Measurements from ENCODE around the gene ANKIB1. TPM values are rescaled to one million over a fixed set of nuclear protein-coding genes. Genes with fewer than 3 reads are reported as not detected.
"Not testable (repeated sequence)": the region's sequence is repeated elsewhere in the genome, so short reads cannot be mapped to it uniquely, and the experiment has no call there.

Gene ANKIB1
- total RNA-seq, 2 experiments from 2014 or later, result 25.3 to 42.3 TPM

- DNase-seq (ENCODE audit: low spot score), result no peak
- no TSS peak for BruUV-seq (replicated peaks)
- Histone ChIP-seq H3K9me2 (ENCODE audit: insufficient read depth, low read length) (no peaks in the 10 kb centered on the region), H2AFZ (ENCODE audit: low read length) (no peak overlapping the region), H3K4me2 (ENCODE audit: low read length) (no peak overlapping the region), H3K27ac (ENCODE audit: low read depth, low read length, poor library complexity, severe bottlenecking) (no peak overlapping the region), H3K36me3 (ENCODE audit: insufficient read depth, low read length) (peaks cover 55% of the 10 kb centered on the region), H4K20me1 (ENCODE audit: insufficient read depth, low read length) (peaks cover 15% of the 10 kb centered on the region; the same call in 1 of the 2 replicates), H3K4me3 (ENCODE audit: low read depth, low read length, poor library complexity, severe bottlenecking) (no peak overlapping the region), H3K79me2 (ENCODE audit: insufficient read depth, low read depth, low read length) (peaks cover 96% of the 10 kb centered on the region), H3K4me1 (ENCODE audit: insufficient read depth, low read length, poor library complexity, severe bottlenecking) (peaks cover 14% of the 10 kb centered on the region), H3K9me3 (ENCODE audit: low read length) (peaks cover 26% of the 10 kb centered on the region; the same call in 1 of the 2 replicates)
- CTCF ChIA-PET (ENCODE audit: unreplicated experiment), result no interaction called here
- POLR2A ChIA-PET, result interaction anchor here (1.5 kb wide), 1 partner anchor 8 kb away, joined by 3 read pairs; no protein-coding TSS in a partner anchor
- TF ChIP-seq CTCF (conservative IDR thresholded peaks at IDR 0.05; ENCODE audit: low read length), result no peak
- intact Hi-C loops (cut with micrococcal nuclease; ENCODE audit: unreplicated experiment), result no loop called here
These were observed 5.4 kb downstream of the ANKIB1 start for GRCh38 chr7:92251181-92251580.

DNA sequence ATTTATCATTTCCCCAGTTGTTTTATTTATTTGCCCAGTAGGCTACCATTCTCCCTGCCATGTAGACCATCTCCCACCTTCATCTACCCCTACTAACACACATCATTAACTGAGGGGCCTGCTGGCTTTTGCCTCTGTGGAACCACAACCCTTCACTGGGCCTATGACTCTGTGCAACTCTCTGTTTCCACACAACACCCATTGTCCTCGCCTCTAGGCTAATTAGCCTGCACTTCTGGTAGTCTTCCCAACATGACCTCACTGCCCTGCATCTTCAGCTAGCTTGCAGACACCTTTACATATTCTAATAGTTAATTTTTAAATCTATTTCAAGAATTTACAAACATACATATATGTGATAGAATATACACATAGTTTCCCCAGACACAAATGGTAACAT lies 7.5 kb downstream of the ANKIB1 start:
- Histone ChIP-seq H3K79me2 (ENCODE audit: insufficient read depth, low read depth, low read length) (peaks cover 96% of the 10 kb centered on the region), H3K36me3 (ENCODE audit: insufficient read depth, low read length) (peaks cover 55% of the 10 kb centered on the region), H3K4me1 (ENCODE audit: insufficient read depth, low read length, poor library complexity, severe bottlenecking) (peaks cover 4% of the 10 kb centered on the region), H3K4me2 (ENCODE audit: low read length) (no peak overlapping the region), H3K4me3 (ENCODE audit: low read depth, low read length, poor library complexity, severe bottlenecking) (no peak overlapping the region), H2AFZ (ENCODE audit: low read length) (no peak overlapping the region), H3K27ac (ENCODE audit: low read depth, low read length, poor library complexity, severe bottlenecking) (no peak overlapping the region), H4K20me1 (ENCODE audit: insufficient read depth, low read length) (peaks cover 3% of the 10 kb centered on the region; the same call in 1 of the 2 replicates), H3K9me3 (ENCODE audit: low read length) (peaks cover 26% of the 10 kb centered on the region; the same call in 1 of the 2 replicates), H3K9me2 (ENCODE audit: insufficient read depth, low read length) (no peaks in the 10 kb centered on the region)
- intact Hi-C loops (cut with micrococcal nuclease; ENCODE audit: unreplicated experiment), result no loop called here
- no peak for TF ChIP-seq CTCF (conservative IDR thresholded peaks at IDR 0.05; ENCODE audit: low read length)
- no peak for TF ChIP-seq EZH2phosphoT487 (IDR thresholded peaks at IDR 0.05; ENCODE audit: borderline replicate concordance, low read depth, low read length)
- DNase-seq (ENCODE audit: low spot score), result no peak
- ChIA-PET CTCF (ENCODE audit: unreplicated experiment) (no interaction called here), POLR2A (interaction anchor here (0.6 kb wide), 1 partner anchor 75 kb away, joined by 3 read pairs; no protein-coding TSS in a partner anchor)
- no TSS peak for BruUV-seq (replicated peaks)

DNA sequence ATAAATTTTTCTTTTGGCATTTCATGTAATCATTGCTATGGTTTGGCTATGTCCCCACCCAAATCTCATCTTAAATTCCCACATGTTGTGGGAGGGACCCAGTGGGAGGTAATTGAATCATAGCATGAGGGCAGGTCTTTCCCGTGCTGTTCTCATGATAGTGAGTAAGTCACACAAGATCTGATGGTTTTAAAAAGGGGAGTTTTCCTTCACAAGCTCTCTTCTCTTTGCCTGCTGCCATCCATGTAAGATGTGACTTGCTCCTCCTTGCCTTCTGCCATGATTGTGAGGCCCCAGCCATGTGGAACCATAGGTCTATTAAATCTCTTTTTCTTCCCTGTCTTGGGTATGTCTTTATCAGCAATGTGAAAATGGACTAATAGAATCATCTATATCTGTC lies 9.0 kb downstream of the ANKIB1 start:
- Histone ChIP-seq H3K9me3 (ENCODE audit: low read length) (peaks cover 26% of the 10 kb centered on the region; the same call in 1 of the 2 replicates), H3K4me1 (ENCODE audit: insufficient read depth, low read length, poor library complexity, severe bottlenecking) (peaks cover 12% of the 10 kb centered on the region), H3K79me2 (ENCODE audit: insufficient read depth, low read depth, low read length) (peaks cover 95% of the 10 kb centered on the region), H3K36me3 (ENCODE audit: insufficient read depth, low read length) (peaks cover 45% of the 10 kb centered on the region)
- H3K4me2 ChIP-seq (ENCODE audit: low read length); intact Hi-C loops (cut with micrococcal nuclease; ENCODE audit: unreplicated experiment); H3K27ac ChIP-seq (ENCODE audit: low read depth, low read length, poor library complexity, severe bottlenecking); H3K9me2 ChIP-seq (ENCODE audit: insufficient read depth, low read length); H4K20me1 ChIP-seq (ENCODE audit: insufficient read depth, low read length); H3K4me3 ChIP-seq (ENCODE audit: low read depth, low read length, poor library complexity, severe bottlenecking); DNase-seq (ENCODE audit: low spot score); H2AFZ ChIP-seq (ENCODE audit: low read length); CTCF ChIA-PET (ENCODE audit: unreplicated experiment); BruUV-seq (replicated peaks): not testable (repeated sequence)
- POLR2A ChIA-PET, result interaction anchor here (0.6 to 1.0 kb wide), 2 partner anchors 8 to 31 kb away, joined by 3 to 7 read pairs; no protein-coding TSS in a partner anchor

All from OCI-LY7 (cell line).